Brain microvascular endothelial cell (primary cell): Measurements from ENCODE around the gene TP53BP2.

ENCODE experiments used
- DNase-seq: peaks from one replicate; pipeline ENCODE4 v3.0.0-alpha.2; 2020
- H3K27ac ChIP-seq: fragments of 250-450 bp; sonication (Bioruptor Pico); 2 replicates; pipeline ENCODE4 v1.5.1; 2020; ENCODE audit warnings: mild to moderate bottlenecking, moderate library complexity
- H3K27me3 ChIP-seq: fragments of 250-450 bp; sonication (Bioruptor Pico); replicated peaks from 2 replicates; pipeline ENCODE4 v1.5.1; 2020; ENCODE audit warnings: mild to moderate bottlenecking
- H3K36me3 ChIP-seq: fragments of 250-450 bp; sonication (Bioruptor Pico); replicated peaks from 2 replicates; pipeline ENCODE4 v1.5.1; 2020; ENCODE audit warnings: mild to moderate bottlenecking
- H3K4me3 ChIP-seq: 2 replicates; pipeline ENCODE4 v1.5.1; 2011; ENCODE audit warnings: low read depth, mild to moderate bottlenecking, control low read depth, low read length, moderate library complexity
- in situ Hi-C: cut with HindIII; loops from 2 replicates; pipeline ENCODE4 v1.10.0; 2017; ENCODE audit warnings: low sequenced_read_pairs, low pct_ligation_motif_present
- TF ChIP-seq, protein P1 (sequence below): IDR thresholded peaks from 2 replicates; pipeline ENCODE4 v1.5.1; 2011; ENCODE audit warnings: low read depth, mild to moderate bottlenecking, moderate library complexity, low read length, control low read depth, inconsistent platforms; ENCODE audit errors: missing control alignments

The TP53BP2 gene

GRCh38 chr1:223878598-223879325 is 33.0 kb upstream of the TP53BP2 start:
- in situ Hi-C loops, result no loop called here
- H3K27me3 ChIP-seq, result no peaks in the 10 kb centered on the region
- TF ChIP-seq, protein P1, sequence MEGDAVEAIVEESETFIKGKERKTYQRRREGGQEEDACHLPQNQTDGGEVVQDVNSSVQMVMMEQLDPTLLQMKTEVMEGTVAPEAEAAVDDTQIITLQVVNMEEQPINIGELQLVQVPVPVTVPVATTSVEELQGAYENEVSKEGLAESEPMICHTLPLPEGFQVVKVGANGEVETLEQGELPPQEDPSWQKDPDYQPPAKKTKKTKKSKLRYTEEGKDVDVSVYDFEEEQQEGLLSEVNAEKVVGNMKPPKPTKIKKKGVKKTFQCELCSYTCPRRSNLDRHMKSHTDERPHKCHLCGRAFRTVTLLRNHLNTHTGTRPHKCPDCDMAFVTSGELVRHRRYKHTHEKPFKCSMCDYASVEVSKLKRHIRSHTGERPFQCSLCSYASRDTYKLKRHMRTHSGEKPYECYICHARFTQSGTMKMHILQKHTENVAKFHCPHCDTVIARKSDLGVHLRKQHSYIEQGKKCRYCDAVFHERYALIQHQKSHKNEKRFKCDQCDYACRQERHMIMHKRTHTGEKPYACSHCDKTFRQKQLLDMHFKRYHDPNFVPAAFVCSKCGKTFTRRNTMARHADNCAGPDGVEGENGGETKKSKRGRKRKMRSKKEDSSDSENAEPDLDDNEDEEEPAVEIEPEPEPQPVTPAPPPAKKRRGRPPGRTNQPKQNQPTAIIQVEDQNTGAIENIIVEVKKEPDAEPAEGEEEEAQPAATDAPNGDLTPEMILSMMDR, result no peak
- H3K36me3 ChIP-seq, result no peaks in the 10 kb centered on the region
- no peak overlapping the region for H3K4me3 ChIP-seq
- no peak for DNase-seq
- H3K27ac ChIP-seq, result no peak overlapping the region

GRCh38 chr1:223877804-223878203 is 32.1 kb upstream of the TP53BP2 start:
- in situ Hi-C loops, result no loop called here
- no peaks in the 10 kb centered on the region for H3K27me3 ChIP-seq
- H3K27ac ChIP-seq, result no peak overlapping the region
- TF ChIP-seq, protein P1, result no peak
- no peak for DNase-seq
- H3K4me3 ChIP-seq, result no peak overlapping the region
- no peaks in the 10 kb centered on the region for H3K36me3 ChIP-seq

DNA sequence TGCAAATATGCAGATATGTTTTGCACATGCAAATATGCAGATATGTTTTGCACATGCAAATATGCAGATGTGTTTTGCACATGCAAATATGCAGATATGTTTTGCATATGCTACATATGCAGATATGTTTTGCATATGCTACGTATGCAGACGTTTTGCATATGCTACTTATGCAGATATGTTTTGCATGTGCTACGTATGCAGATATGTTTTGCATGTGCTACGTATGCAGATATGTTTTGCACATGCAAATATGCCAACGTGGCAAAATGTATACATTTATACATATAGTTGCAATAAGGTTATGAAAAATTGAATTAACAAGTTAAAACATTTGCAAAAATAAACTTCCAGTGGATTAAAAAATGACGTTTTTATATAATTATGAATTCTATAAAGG is 30.8 kb upstream of the TP53BP2 start:
- Histone ChIP-seq H3K27ac (no peak overlapping the region), H3K27me3 (no peaks in the 10 kb centered on the region), H3K4me3 (no peak overlapping the region), H3K36me3 (no peaks in the 10 kb centered on the region)
- in situ Hi-C loops, result no loop called here
- DNase-seq, result no peak
- TF ChIP-seq, protein P1, result no peak

DNA sequence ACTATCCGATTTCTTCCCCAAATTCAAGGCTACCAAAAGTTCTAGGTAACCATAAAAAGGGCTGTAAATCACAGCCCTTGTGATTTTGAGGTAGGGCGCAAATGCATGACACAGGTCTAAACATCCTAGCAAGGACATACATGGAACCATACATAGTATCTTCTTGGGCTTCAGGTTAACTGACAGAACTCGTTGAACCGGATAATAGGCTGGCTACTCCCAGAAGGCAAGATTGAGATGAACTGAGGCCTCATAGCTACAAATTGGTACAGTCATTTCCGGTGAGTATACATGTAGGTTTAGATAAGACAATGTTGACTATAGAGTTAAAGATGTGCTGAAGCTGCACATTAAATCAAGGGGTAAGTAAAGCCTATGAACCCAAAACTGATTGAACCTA is 27.3 kb upstream of the TP53BP2 start:
- TF ChIP-seq, protein P1, result no peak
- Histone ChIP-seq H3K4me3 (no peak overlapping the region), H3K36me3 (no peaks in the 10 kb centered on the region), H3K27me3 (no peaks in the 10 kb centered on the region), H3K27ac (no peak overlapping the region)
- DNase-seq, result no peak
- in situ Hi-C loops, result no loop called here

DNA sequence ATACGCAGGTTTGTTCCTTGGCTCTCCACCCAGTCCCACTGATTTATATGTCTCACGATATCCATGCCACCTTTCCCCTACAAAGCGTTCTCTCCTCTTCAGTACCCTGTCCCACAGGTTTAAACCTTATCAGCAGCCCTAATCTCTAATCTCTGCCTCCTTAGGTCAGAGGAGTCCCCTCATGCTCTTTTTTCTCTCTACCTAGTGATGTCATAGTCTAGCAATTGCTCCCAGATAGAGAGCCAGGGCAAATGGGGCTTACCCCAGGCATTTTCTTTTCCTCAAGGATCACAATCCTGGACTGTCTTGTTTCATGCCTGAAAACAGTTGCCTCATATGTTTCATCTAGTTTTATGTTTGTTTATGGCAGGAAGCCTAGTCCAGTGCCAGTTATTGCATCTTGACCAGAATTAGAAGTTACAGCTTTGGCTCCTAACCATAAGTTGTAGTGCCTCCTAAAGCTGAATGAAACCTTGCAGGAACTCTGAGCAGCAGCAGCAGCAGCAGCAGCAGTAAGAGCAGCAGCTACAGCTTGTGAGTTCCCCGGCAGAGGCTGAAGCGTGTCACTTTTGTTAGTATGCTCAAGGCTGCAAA is 26.7 kb upstream of the TP53BP2 start:
- no peak overlapping the region for H3K27ac ChIP-seq
- in situ Hi-C loops, result no loop called here
- TF ChIP-seq, protein P1, result no peak
- no peak overlapping the region for H3K4me3 ChIP-seq
- DNase-seq, result no peak
- no peaks in the 10 kb centered on the region for H3K36me3 ChIP-seq
- no peaks in the 10 kb centered on the region for H3K27me3 ChIP-seq
